GM21786 (cell line): ENCODE results near the gene AMH.

Source experiments
- ATAC-seq: cut with Tn5 transposase; IDR thresholded peaks from one replicate; pipeline ENCODE4 v1.9.1; 2021; ENCODE audit not compliant: unreplicated experiment

The AMH gene

GRCh38 chr19:2247433-2248101, 1.6 kb upstream of the AMH start:
- ATAC-seq, result no peak

DNA sequence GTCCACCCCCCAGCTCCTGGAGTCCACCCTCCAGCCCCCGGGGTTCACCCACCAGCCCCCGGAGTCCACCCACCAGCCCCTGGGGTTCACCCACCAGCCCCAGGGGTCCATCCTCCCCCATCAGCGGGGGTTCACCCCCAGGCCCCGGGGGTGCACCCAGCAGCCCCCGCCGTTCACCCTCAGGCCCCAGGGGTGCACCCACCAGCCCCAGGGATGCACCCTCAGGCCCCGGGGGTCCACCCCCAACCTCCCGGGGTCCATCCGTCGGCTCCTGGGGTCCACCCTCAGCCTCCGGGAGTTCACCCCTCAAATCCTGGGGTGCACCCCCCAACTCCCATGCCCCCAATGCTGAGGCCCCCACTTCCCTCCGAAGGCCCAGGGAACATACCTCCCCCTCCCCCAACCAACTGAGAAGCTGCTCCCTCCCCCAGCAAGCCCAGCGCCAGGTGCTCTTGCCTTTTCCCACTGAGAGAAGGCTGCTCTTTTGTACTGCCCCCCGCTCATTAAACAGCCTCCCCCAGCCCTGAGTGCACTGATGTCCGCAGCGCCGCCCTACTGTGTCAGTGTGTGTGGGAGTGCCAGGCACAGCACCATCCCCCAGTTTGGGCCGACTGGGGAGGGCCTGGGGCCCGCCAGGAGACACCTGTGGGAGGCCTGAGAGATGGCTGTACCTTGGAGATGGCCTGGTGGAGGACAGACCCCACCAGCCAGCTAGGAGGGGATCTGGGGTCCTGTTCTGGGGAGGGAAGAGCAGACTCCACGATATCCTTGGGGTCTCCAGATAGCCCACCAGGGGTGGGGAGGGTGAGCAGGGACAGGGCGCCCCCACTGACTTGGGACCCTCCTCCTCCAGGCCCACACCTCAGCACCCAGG, 750 bp upstream of the AMH start:
- no peak for ATAC-seq

DNA sequence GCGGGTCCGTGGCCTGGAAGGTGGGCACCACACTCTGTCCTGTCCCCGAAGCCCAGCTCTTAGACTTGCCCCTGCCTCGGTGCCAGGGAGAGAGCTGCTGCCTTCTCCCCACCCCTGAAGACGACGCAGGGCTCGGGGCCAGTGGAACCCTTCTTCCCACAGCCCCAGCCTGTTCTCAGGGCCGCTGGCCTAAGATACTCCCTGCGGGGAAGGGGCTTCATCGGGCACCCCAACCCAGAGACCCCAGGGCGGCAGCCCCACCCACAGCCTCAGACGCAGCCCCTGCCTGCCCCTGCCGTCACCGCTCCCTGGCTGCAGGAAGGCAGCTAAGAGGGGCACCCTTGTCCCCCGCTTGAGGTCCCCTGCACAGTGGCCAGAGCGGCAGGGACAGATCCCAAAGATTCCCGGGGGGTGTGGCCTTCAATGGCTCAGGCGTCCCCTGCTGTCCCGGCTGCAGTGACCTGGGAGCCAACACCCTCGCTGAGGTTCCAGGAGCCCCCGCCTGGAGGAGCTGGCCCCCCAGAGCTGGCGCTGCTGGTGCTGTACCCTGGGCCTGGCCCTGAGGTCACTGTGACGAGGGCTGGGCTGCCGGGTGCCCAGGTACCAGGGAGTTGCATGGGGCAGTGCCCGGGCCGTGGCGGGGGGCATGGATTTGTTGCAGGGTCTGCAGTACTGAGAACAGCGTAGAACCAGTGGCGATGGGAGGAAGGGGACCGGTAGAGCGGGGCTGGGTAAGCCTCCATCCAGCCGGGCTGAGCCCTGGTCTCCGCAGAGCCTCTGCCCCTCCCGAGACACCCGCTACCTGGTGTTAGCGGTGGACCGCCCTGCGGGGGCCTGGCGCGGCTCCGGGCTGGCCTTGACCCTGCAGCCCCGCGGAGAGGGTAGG, 1.0 kb downstream of the AMH start:
- ATAC-seq, result no peak

DNA sequence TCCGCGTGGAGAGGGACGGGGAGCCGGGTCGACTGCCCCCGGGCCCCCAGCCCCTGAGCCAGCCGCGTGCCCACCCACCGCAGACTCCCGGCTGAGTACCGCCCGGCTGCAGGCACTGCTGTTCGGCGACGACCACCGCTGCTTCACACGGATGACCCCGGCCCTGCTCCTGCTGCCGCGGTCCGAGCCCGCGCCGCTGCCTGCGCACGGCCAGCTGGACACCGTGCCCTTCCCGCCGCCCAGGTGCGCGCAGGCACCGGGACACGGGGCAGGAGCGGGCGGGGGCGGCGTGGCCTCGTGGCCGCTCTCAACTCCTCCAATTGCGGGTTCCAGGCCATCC, 1.6 kb downstream of the AMH start:
- no peak for ATAC-seq

- no peak for ATAC-seq
These were observed 2.3 kb downstream of the AMH start for GRCh38 chr19:2251106-2252054.

DNA sequence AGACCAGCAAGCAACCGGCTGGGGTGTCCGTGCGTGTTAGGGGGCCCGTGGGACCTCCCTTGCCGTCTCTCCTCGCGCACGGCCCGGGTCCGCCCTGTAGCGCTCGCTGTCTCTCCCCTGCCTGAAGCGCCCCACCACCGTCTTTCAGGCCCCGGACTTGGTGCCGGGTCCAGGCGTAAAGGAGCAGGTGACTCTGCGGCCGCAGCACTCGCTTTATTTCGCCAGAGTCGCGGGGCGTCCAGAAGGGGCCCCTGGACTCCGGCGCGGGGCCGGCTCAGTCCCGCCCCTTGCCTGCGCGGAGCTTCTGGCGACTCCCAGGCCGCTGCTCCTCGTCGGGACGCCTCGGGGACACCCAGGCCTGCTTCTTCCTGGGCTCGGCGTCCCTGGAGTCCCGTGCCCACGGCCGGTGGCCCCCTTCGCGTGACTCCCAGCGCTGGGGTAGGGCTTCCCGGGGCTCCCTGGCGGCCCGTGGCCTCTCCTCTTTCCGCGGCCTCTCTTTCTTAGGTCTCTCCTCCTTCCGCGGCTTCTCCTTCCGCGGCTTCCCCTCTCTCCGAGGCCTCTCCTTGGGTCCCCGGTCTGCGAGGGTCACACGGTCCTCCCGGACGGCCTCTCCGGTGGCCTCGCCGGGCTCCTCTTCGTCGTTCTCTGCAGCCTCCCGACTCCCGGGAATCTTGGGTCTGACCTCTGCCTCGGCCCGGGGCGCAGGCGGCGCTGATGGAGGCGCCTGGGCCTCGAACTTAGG, 3.1 kb downstream of the AMH start:
- ATAC-seq, result no peak

DNA sequence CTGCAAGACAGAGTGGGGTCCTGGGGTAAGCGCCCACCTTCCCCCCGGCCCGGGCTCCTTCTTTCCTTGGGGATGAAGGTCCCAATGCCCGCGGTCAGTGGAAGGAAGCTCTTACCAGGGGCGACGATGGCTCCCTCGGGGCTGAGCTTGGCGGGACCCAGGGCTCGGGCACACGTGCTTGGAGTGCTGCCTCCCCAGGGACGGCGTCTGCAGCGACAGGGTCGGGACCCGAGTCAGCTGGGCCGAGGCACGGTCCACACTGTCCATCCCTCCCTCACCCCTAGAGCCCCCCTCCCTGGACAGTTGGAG, 3.6 kb downstream of the AMH start:
- no peak for ATAC-seq

DNA sequence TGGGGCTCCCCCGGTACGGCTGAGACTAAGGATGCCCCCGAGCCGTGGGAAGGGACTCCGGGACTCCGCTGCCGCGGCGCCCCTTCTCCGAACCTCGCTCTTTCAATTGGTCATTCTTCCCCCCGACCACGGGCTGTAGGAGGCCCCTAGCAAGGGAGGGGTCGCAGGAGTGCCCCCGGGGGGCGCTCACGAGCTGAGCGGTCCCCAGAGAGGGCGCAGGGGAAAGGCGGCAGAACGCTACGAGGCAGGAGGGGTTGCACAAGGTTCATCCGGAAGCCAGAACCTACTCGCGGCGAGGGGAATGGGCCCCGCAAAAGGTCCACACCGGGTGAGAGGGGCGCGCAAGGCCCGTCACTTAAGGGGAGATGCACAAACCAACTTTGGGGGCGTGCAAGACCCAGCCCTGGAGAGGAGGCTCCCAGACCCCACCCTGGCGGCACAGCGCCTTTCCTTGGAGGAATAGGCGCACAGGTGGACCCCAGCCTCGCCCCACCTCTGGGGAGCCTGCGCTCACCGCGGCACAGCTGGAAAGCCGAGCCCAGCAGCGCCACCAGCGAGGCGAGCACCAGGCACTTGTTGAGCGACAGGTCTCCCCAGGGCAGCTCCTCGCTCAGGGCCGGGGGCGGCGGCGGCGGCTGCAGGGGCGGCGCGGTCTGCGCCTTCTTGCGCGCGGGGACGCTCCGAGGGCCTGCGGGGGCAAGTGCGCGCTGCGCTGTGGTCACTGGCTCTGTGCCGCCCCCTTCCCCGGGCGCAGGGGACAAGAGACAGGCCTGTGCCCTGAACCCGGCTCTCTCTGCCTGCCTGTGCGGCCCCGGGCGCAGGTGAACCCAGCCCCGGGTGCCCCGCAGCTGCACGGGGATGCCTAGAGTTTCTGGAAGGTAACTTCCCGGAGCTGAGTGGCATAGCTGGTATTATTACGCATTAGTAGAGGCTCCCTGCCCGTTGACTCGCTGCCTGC, 4.3 kb downstream of the AMH start:
- no peak for ATAC-seq

DNA sequence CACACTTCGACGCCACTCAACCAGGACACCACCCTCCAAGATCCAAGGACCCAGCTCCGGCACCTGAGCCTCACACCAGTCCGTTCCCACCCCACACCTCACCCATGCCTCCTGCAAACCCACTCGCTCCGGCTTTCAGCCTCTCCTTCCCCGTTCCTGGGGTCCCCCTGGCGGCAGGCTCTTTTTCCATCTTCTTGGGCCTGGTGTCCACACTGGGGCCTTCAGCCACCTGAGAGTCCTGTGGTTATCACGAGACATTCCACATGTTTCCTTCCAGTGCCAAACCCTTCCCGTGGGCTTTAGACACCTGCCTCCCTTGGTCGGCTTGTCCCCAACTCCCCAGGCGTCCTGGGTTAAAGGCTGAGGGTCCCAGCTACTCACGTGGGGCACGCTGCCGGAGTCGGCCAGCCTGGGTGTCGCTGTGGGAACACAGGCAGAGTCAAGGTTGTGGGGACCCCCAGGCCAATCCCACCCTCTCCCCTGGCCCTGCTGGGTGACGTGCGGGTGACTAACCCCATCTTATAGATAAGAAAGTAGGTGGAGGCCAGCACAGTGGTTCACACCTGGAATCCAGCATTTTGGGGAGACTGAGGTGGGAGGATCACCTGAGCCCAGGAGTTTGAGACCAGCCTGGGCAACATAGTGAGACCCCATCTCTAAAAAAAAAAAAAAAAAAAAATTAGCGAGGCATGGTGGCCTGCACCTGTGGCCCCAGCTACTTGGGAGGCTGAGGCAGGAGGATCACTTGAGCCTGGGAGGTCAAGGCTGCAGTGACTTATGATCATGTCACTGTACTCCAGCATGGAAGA, 5.1 kb downstream of the AMH start:
- no peak for ATAC-seq

GRCh38 chr19:2255112-2255845, 6.2 kb downstream of the AMH start:
- no peak for ATAC-seq

DNA sequence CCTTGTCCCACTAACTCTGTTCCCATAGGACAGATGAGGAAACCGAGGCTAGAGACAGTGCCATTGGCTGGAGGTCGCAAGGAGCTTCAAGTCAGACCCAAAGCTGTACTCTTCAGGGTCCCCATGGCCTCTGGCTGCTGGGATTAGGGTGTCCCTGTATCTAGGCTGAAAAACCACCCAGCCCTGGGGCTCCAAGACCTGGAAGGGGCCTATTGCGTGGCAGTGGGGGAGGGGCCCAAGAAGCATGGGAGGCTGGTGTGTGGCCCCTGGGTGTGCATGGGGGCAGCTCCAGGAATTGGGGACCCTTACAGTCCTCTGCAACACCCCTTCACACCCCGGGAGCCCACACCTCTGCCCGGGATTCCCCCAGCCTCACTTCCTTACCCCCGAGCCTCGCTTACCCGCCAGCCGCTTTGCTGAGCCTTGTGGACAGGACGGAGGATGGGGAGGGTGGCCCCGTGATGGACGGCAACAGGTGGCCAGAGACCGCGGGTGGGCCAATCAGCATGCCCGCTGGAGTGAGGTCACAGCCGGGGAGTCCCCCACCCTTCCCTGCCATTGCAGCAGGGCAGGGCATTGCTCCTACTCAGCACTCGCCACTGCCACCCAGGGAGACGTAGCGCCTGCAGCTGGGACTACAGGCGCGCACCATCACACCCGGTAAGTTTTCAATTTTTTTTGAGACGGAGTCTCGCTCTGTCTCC, 7.0 kb downstream of the AMH start, which contains the start of gene JSRP1:
JSRP1 (minus strand) TSS at position 436 of the 704 bp plus-strand sequence. CDS start 1,103 bp downstream, outside the sequence.
- ATAC-seq, result no peak

- ATAC-seq, result no peak
These were observed 10.2 kb downstream of the AMH start for GRCh38 chr19:2259336-2259735.

- ATAC-seq, result no peak
These were observed 11.2 kb downstream of the AMH start for GRCh38 chr19:2260341-2260805.

DNA sequence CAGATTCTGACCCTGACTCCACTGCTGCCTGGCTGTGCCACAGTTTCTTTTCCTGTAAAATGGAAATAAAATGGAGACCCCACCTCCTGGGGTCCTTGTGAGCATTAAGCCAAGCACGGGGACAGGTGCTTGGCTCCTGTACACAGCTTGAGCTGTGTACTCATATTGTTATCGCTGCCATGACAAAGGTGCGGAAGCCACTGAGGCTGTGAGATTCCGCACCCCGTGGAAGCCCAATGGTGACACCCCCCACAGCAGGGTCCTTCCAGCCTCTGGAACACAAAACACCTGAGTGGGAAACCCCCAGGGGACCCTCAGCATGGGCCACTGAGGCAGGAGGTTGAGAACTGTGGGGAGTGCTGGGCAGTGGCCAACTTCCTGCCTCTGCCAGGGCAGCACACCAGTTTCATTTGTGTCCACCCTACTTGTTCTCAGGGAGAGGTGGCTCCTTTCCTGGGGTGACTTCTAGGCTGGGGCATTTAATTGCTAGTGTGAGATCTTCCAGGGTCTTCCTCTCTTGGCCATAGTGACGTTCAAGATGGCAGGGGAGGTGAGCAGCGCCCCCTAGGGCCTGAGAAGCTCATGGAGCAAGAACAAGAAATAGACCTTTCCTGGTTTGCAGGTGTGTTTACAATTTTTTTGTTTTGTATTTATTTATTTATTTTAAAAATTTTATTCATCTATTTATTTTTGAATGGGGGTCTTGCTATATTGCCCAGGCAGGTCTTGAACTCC, 12.5 kb downstream of the AMH start:
- ATAC-seq, result no peak

GRCh38 chr19:2266183-2266993, 17.3 kb downstream of the AMH start:
- no peak for ATAC-seq
